GM18505 (cell line): ENCODE measurements around the gene FERMT2.
"Not testable (repeated sequence)": the region's sequence is repeated elsewhere in the genome, so short reads cannot be mapped to it uniquely, and the experiment has no call there.

Experiments used
- ATAC-seq: cut with Tn5 transposase; IDR thresholded peaks from one replicate; pipeline ENCODE4 v1.9.1; 2021; ENCODE audit not compliant: unreplicated experiment
- POLR2A ChIP-seq: IDR thresholded peaks from 4 replicates; pipeline ENCODE4 v1.6.1; 2011; ENCODE audit warnings: borderline replicate concordance; ENCODE audit not compliant: insufficient read depth, insufficient read length; ENCODE audit errors: extremely low read depth

FERMT2 gene

GRCh38 chr14:52934762-52935161, 16.1 kb downstream of the FERMT2 start:
- no peak for ATAC-seq
- TF ChIP-seq POLR2A: no peak

GRCh38 chr14:52929192-52929807, 21.6 kb downstream of the FERMT2 start:
- no peak for TF ChIP-seq POLR2A

DNA sequence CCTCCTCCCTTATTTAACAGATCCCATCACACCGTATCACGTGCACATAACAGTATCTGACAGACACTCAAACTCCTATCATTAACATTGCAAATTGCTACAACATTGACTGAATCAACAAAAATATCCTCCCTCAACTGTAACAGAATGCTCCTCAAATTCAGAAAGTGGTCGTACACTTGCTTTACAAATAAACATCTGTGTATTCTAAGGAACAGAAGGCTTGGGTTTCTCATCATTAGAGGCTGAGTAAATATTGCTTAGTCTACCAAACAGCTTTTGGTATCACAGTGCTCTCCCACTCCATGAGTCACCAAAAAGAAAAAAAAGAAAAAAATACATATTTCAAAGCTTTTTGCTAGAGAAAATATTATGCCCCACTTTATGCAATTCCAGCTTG, 23.9 kb downstream of the FERMT2 start:
- no peak for TF ChIP-seq POLR2A
- no peak for ATAC-seq

More at GRCh38 chr14:52929192-52929807, 21.6 kb downstream of the FERMT2 start:
- ATAC-seq: no peak

GRCh38 chr14:52923902-52924575, 26.8 kb downstream of the FERMT2 start:
- no peak for ATAC-seq
- no peak for TF ChIP-seq POLR2A

DNA sequence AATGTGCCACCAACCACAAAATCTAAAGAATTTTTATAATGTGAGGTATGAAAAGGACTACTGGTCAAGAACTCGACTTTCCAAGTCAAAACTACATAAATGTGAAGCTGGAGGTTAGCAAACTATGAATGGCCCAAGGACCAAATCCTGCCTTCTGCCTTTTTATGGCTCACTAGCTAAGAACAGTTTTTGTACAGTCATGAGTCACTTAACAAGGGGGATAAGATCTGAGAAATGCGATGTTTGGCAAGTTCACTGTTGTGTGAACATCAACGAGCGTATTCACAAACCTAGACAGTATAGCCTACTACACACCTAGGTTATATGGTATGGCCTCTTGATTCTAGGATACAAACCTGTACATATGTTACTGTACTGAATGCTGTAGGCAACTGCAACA, 28.2 kb downstream of the FERMT2 start:
- no peak for ATAC-seq

GRCh38 chr14:52922059-52922458, 28.8 kb downstream of the FERMT2 start:
- TF ChIP-seq POLR2A: no peak

More for the DNA sequence above, 28.2 kb downstream of the FERMT2 start:
- no peak for TF ChIP-seq POLR2A

DNA sequence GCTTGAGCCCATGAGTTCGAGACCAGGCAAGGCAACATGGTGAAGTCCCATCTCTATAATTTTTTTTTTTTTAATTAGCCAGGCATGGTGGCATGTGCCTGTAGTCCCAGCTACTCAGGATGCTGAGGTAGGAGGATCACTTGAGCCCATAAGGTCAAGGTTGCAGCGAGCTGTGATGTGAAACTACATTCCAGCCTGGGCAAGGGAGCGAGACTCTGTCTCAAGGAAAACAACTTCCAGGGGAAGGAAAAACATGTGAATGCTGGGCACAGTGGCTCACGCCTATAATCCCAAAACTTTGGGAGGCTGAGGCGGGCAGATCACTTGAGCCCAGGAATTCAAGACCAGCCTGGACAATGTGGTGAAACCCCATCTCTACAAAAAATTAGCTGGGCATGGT, 30.4 kb downstream of the FERMT2 start:
- ATAC-seq: not testable (repeated sequence)

More at GRCh38 chr14:52922059-52922458, 28.8 kb downstream of the FERMT2 start:
- no peak for ATAC-seq

DNA sequence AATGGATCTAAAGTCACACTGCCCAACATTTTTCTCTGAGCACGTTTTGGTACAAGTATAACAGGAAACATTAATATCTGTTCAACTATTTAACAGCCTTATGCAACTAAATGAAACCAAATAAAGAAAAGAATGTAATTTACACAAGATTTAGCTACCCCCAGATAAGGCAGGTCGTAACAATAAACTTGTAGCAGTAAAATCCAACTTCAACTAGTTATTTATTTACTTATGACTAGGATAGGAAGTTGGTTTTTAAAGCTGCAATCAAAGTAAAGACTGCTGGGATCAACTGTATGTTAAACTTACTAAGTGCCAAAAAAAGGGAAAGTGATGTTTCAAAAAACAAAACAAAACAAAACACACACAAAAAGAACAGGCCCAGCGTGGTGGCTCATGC, 30.9 kb downstream of the FERMT2 start:
- ATAC-seq: no peak
- no peak for TF ChIP-seq POLR2A

DNA sequence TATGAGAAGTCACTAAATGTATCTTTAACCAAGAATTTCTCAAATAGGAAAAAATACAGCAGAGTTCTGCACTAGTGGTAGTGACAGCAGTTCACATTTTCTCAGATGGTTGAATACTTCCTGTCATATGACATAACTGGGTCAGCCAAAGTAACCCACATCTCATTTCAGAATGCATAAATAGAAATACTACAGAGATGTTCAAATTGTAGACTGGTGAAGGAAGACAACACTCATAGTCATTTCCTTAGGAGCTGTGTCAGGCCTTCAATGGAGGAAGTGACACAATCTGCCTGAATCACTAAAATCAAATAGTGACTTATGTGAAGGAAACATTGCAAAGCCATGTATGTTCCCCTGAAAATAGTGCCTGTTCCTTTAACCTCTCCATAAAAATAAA, 32.4 kb downstream of the FERMT2 start:
- ATAC-seq: peak; percentile 88
- no peak for TF ChIP-seq POLR2A

DNA sequence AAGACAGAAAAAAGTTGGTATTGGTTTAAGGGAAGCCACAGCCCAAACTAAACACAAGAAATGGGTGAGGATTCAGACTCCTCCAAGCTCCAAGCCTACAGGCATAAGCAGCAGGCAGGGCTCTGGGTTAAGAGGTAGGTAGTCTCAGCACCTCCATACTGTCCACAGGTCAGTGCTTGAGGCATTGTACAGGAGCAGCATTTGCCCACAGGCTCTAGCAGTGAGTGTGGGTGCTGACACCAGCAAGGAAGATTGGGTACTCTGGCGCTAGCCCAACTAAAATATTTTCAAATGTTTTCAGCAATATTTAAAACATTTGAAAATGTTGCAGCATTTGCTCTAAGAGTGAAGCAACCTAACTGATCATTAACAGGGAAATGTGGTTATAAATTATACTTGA, 33.1 kb downstream of the FERMT2 start:
- TF ChIP-seq POLR2A: no peak
- no peak for ATAC-seq

DNA sequence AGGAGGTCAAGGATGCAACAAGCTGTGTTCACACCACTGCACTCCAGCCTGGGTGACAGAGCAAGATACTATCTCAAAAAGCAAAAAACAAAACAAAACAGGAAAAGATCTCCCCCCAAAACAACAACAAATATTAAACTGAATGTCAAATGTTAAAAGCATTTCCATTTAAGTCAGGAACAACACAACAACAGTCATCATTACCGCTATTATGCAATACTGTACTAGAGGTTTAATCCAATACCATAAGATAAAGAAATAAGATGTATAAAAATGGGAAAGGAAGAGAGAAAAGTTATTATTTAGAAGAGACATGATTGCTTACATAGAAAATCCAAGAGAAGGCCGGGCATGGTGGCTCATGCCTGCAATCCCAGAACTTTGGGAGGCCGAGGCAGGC, 36.6 kb downstream of the FERMT2 start:
- no peak for TF ChIP-seq POLR2A
- no peak for ATAC-seq

GRCh38 chr14:52913271-52913670, 37.6 kb downstream of the FERMT2 start:
- ATAC-seq: no peak
- no peak for TF ChIP-seq POLR2A

- no peak for TF ChIP-seq POLR2A
- ATAC-seq: no peak
Observed at GRCh38 chr14:52911904-52912303, 38.9 kb downstream of the FERMT2 start.

DNA sequence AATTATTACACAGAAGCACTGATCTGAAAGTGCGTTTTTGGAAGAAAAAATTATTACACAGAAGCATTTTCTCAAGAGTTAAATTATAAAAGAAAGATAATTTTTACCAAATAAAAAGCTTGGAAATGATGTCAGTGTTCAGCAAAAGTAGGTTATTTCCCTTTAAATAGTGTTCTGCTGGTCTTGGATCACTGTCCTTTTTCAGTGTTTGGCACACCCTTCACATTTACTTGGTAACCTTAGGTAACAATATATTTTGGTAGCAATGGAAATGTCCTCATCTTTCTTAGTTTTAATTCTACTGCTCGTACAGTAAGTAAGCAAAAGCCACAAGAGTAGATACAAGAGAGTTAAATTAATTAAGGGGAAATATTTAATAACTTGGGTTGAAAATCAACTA, 40.3 kb downstream of the FERMT2 start:
- ATAC-seq: no peak
- no peak for TF ChIP-seq POLR2A
